ENCODE measurements around the gene DNAH3.

- TF ChIP-seq POLR2AphosphoS5 (IDR thresholded peaks at IDR 0.05; ENCODE audit: borderline replicate concordance, low read depth, low read length) = no peak
- TF ChIP-seq FOXP2 (optimal IDR thresholded peaks at IDR 0.05; ENCODE audit: control extremely low read depth, extremely low read length, insufficient read depth) = no peak
These were observed 10.6 kb upstream of the DNAH3 start for GRCh38 chr16:21161211-21161610.

Measured in SK-N-MC (cell line).